Measurements from ENCODE around the gene EPOP.
"Not testable (repeated sequence)": the region's sequence is repeated elsewhere in the genome, so short reads cannot be mapped to it uniquely, and the experiment has no call there.

The EPOP gene

GRCh38 chr17:38672788-38673706 lies 1.7 kb downstream of the EPOP start:
- no peak for DNase-seq

- DNase-seq = no peak
These were observed 2.6 kb downstream of the EPOP start for GRCh38 chr17:38671939-38672720.

GRCh38 chr17:38669520-38669919 lies 5.2 kb downstream of the EPOP start:
- DNase-seq = no peak

GRCh38 chr17:38667787-38668122 lies 7.0 kb downstream of the EPOP start:
- no peak for DNase-seq

- no peak for DNase-seq
These were observed 7.5 kb downstream of the EPOP start for GRCh38 chr17:38667099-38667786.

GRCh38 chr17:38663964-38664644 lies 10.7 kb downstream of the EPOP start:
- no peak for DNase-seq

GRCh38 chr17:38663125-38663751 lies 11.5 kb downstream of the EPOP start:
- DNase-seq = no peak

- no peak for DNase-seq
These were observed 14.4 kb downstream of the EPOP start for GRCh38 chr17:38660097-38661025.

GRCh38 chr17:38659415-38659814 lies 15.3 kb downstream of the EPOP start:
- DNase-seq = no peak

GRCh38 chr17:38658741-38659345 lies 15.9 kb downstream of the EPOP start:
- DNase-seq = no peak

GRCh38 chr17:38657824-38658740 lies 16.7 kb downstream of the EPOP start:
- DNase-seq = no peak

GRCh38 chr17:38656959-38657823 lies 17.6 kb downstream of the EPOP start:
- no peak for DNase-seq

- DNase-seq = no peak
These were observed 20.1 kb downstream of the EPOP start for GRCh38 chr17:38654411-38655398.

- DNase-seq = no peak
These were observed 21.1 kb downstream of the EPOP start for GRCh38 chr17:38653679-38654078.

GRCh38 chr17:38653230-38653629 lies 21.5 kb downstream of the EPOP start:
- no peak for DNase-seq

GRCh38 chr17:38650653-38651173 lies 24.0 kb downstream of the EPOP start:
- DNase-seq = not testable (repeated sequence)

- no peak for DNase-seq
These were observed 36.8 kb downstream of the EPOP start for GRCh38 chr17:38637951-38638350.

Measured in SIG-M5 (cell line).